ENCODE data around the gene REEP6.

DNA sequence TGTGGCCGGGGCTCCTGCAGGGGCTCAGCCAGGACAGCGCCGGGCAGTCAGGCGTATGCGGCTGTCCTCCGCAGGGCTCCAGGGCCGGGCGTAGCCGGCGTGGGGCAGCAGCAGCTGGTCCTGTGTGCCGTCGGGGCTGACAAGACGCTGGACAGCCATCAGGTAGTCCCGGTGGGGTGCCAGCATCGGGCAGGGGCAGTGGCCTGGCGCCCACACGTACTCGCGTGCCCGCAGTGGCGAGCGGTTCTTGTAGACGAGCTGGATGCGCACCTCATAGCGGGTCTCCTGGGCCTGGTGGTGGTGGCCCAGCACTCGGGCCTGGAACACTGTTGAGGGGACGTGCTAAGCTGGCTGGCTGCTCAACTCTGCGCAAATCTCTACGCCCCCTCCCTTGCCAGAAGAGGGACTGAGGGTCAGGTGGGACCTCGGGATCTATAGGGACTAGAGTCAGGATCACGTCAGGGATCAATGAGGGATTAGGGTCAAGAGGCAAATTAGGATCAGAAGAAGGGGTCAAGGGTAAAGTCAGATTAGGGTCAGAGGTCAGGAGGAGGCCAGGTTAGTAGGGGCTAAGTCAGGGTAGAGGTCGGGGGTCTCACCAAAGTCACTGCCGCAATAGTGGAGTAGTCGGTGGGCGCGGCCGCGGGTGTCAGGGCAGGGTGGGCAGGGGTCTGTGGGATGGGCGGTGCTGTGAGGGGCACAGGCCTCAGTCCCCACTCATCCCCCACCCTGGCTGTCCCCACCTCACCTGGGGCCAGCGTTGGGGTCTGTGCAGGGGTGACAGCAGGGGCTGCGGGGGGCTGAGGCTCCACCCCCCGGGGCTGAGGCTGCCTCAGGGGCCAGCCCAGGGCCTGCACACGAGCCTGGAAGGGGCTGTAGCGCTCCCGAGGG, 15.3 kb downstream of the REEP6 start:
- no peak for TF ChIP-seq RCOR1 (IDR thresholded peaks at IDR 0.05; ENCODE audit: insufficient replicate concordance, low read length)
- TF ChIP-seq POLR2A (IDR thresholded peaks at IDR 0.05; ENCODE audit: low read depth, low read length): no peak
- no peak for TF ChIP-seq CTCF (conservative IDR thresholded peaks at IDR 0.05; ENCODE audit: low read depth, low read length)
- TF ChIP-seq RFX5 (IDR thresholded peaks at IDR 0.05; ENCODE audit: low read depth, low read length): no peak
- TF ChIP-seq RAD21 (IDR thresholded peaks at IDR 0.05; ENCODE audit: low read length): no peak
- no peak for TF ChIP-seq MAFK (IDR thresholded peaks at IDR 0.05; ENCODE audit: low read depth, low read length)
- TF ChIP-seq USF2 (IDR thresholded peaks at IDR 0.05; ENCODE audit: low read depth, low read length): no peak
- no peak for TF ChIP-seq FOS (IDR thresholded peaks at IDR 0.05; ENCODE audit: low read depth, low read length)
- no peak for TF ChIP-seq CEBPB (IDR thresholded peaks at IDR 0.05; ENCODE audit: low read depth, low read length)
